GM12878 (cell line): ENCODE measurements around the gene LYL1. TPM values are rescaled to one million over a fixed set of nuclear protein-coding genes. Genes with fewer than 3 reads are reported as not detected.

Experiments used
- ATF2 ChIP-seq: IDR thresholded peaks from 2 replicates; pipeline ENCODE4 v1.6.1; 2012; ENCODE audit warnings: low read length, inconsistent platforms
- CBFB ChIP-seq: IDR thresholded peaks from 2 replicates; pipeline ENCODE4 v1.6.1; 2016; ENCODE audit warnings: antibody characterized with exemption, low read depth
- CHD4 ChIP-seq: fragments of 200-600 bp; sonication (generic); IDR thresholded peaks from 2 replicates; pipeline ENCODE4 v1.6.1; 2016; ENCODE audit warnings: mild to moderate bottlenecking
- IKZF2 ChIP-seq, 2 experiments: fragments of 450-650 bp; IDR thresholded peaks; 2 replicates each; pipeline ENCODE4 v1.6.1; 2017; ENCODE audit warnings: mild to moderate bottlenecking in 2 of 2, moderate library complexity in 2 of 2
- MAX ChIP-seq: IDR thresholded peaks from 2 replicates; pipeline ENCODE4 v1.6.1; 2012; ENCODE audit warnings: low read depth, low read length, improper control_type of control experiment
- MEF2B ChIP-seq: fragments of 450-650 bp; IDR thresholded peaks from 2 replicates; pipeline ENCODE4 v1.6.1; 2018; ENCODE audit warnings: mild to moderate bottlenecking, moderate library complexity; ENCODE audit not compliant: partially characterized antibody, poor library complexity, severe bottlenecking
- NR2F1 ChIP-seq: fragments of 450-650 bp; conservative IDR thresholded peaks from 2 replicates; pipeline ENCODE4 v1.6.1; 2017; ENCODE audit warnings: mild to moderate bottlenecking
- POLR2A ChIP-seq: IDR thresholded peaks from 2 replicates; pipeline ENCODE4 v1.6.1; 2011; ENCODE audit warnings: low read depth, mild to moderate bottlenecking, low read length
- POLR2AphosphoS2 ChIP-seq: IDR thresholded peaks from 2 replicates; pipeline ENCODE4 v1.6.1; 2011; ENCODE audit warnings: low read depth, mild to moderate bottlenecking, low read length, improper control_type of control experiment, moderate library complexity
- RB1 ChIP-seq: fragments of 450-650 bp; formaldehyde crosslinking; IDR thresholded peaks from 2 replicates; pipeline ENCODE4 v1.6.1; 2017; ENCODE audit warnings: mild to moderate bottlenecking, borderline replicate concordance
- RCOR1 ChIP-seq: conservative IDR thresholded peaks from 2 replicates; pipeline ENCODE4 v1.6.1; 2012; ENCODE audit warnings: low read depth, low read length, improper control_type of control experiment
- RUNX3 ChIP-seq: IDR thresholded peaks from 2 replicates; pipeline ENCODE4 v1.6.1; 2012; ENCODE audit warnings: low read length, inconsistent platforms
- SIX5 ChIP-seq: IDR thresholded peaks from 2 replicates; pipeline ENCODE4 v1.6.1; 2011; ENCODE audit warnings: mild to moderate bottlenecking, low read depth, low read length, moderate library complexity; ENCODE audit not compliant: severe bottlenecking
- SMAD1 ChIP-seq: fragments of 450-650 bp; IDR thresholded peaks from 2 replicates; pipeline ENCODE4 v1.6.1; 2018; ENCODE audit warnings: mild to moderate bottlenecking, low read depth; ENCODE audit not compliant: partially characterized antibody
- SREBF1 ChIP-seq: IDR thresholded peaks from 2 replicates; pipeline ENCODE4 v1.6.1; 2012; ENCODE audit warnings: mild to moderate bottlenecking, low read length
- SREBF2 ChIP-seq: IDR thresholded peaks from 2 replicates; pipeline ENCODE4 v1.6.1; 2012; ENCODE audit warnings: mild to moderate bottlenecking, low read length
- TCF12 ChIP-seq: IDR thresholded peaks from 2 replicates; pipeline ENCODE4 v1.6.1; 2011; ENCODE audit warnings: low read depth, mild to moderate bottlenecking, low read length
- YBX1 ChIP-seq: fragments of 450-650 bp; IDR thresholded peaks from 2 replicates; pipeline ENCODE4 v1.6.1; 2016; ENCODE audit warnings: antibody characterized with exemption
- ZNF207 ChIP-seq: fragments of 450-650 bp; IDR thresholded peaks from 2 replicates; pipeline ENCODE4 v1.6.1; 2014; ENCODE audit warnings: antibody characterized with exemption, mild to moderate bottlenecking, borderline replicate concordance
- ZNF274 ChIP-seq: IDR thresholded peaks from one replicate; pipeline ENCODE4 v1.8.0; 2011; ENCODE audit not compliant: insufficient read length, insufficient read depth
- ZNF622 ChIP-seq: fragments of 450-650 bp; IDR thresholded peaks from 2 replicates; pipeline ENCODE4 v1.6.1; 2017; ENCODE audit warnings: mild to moderate bottlenecking, inconsistent platforms
- polyA plus RNA-seq, 11 experiments: library from polyadenylated mRNA; depleted of rRNA in 4 of 11; unstranded in 6 of 11; stranded (reverse) in 5 of 11; fragments of >200 nt; fragmentation: Nextera tagmentation in 4 of 11; fragmentation: Illumina TruSeq in 1 of 11; extraction: Ambion mirVana in 4 of 11; extraction: Trizol in 1 of 11; gene quantifications; 1 replicate in 1 of 11; 2 replicates in 10 of 11; pipeline versions ENCODE4 v1.2.1 to v1.2.3, GENCODE V29; 2011 to 2016; ENCODE audit warnings: inconsistent platforms in 2 of 11, missing spikeins in 2 of 11, low read depth in 1 of 11
- total RNA-seq, 4 experiments: library from RNA; depleted of rRNA in 3 of 4; stranded (reverse); fragments of >200 nt in 3 of 4; fragmentation: Illumina TruSeq in 1 of 4; extraction: Trizol in 1 of 4; gene quantifications; 2 replicates each; pipeline versions ENCODE4 v1.2.1 to v1.2.3, GENCODE V29; 2013 to 2021

Gene LYL1
- total and polyA plus RNA-seq, 10 of the 15 experiments (the other 5 are each of a cell fraction or from before 2014, with no cell fraction given), result 0.10 to 34.8 (median 4.4) TPM

- TF ChIP-seq NR2F1 (peak; percentile 91), YBX1 (no peak), POLR2A (peak; percentile 68), ZNF207 (no peak), ZNF622 (no peak), CHD4 (0 out of 2 replicates have a peak, but pooled peaks have one; percentile 24), RCOR1 (no peak), MAX (peak; percentile 63), CBFB (no peak), SMAD1 (no peak), RB1 (peak; percentile 59; the same call in 1 of the 2 replicates), IKZF2 (IDR thresholded peaks at IDR 0.05) (peak; percentile 71 to 76; a peak in 3 of 4 replicates), RUNX3 (no peak), SREBF1 (no peak), ZNF274 (no peak), SIX5 (no peak), TCF12 (no peak), ATF2 (no peak), POLR2AphosphoS2 (no peak), SREBF2 (no peak), MEF2B (peak; percentile 78)
Measured at GRCh38 chr19:13102666-13103580, at the start of gene LYL1 (continued).
